Measurements from ENCODE around the gene ENTPD7.
"Not testable (repeated sequence)": the region's sequence is repeated elsewhere in the genome, so short reads cannot be mapped to it uniquely, and the experiment has no call there.

The ENTPD7 gene, protein sequence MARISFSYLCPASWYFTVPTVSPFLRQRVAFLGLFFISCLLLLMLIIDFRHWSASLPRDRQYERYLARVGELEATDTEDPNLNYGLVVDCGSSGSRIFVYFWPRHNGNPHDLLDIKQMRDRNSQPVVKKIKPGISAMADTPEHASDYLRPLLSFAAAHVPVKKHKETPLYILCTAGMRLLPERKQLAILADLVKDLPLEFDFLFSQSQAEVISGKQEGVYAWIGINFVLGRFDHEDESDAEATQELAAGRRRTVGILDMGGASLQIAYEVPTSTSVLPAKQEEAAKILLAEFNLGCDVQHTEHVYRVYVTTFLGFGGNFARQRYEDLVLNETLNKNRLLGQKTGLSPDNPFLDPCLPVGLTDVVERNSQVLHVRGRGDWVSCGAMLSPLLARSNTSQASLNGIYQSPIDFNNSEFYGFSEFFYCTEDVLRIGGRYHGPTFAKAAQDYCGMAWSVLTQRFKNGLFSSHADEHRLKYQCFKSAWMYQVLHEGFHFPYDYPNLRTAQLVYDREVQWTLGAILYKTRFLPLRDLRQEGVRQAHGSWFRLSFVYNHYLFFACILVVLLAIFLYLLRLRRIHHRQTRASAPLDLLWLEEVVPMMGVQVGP

DNA sequence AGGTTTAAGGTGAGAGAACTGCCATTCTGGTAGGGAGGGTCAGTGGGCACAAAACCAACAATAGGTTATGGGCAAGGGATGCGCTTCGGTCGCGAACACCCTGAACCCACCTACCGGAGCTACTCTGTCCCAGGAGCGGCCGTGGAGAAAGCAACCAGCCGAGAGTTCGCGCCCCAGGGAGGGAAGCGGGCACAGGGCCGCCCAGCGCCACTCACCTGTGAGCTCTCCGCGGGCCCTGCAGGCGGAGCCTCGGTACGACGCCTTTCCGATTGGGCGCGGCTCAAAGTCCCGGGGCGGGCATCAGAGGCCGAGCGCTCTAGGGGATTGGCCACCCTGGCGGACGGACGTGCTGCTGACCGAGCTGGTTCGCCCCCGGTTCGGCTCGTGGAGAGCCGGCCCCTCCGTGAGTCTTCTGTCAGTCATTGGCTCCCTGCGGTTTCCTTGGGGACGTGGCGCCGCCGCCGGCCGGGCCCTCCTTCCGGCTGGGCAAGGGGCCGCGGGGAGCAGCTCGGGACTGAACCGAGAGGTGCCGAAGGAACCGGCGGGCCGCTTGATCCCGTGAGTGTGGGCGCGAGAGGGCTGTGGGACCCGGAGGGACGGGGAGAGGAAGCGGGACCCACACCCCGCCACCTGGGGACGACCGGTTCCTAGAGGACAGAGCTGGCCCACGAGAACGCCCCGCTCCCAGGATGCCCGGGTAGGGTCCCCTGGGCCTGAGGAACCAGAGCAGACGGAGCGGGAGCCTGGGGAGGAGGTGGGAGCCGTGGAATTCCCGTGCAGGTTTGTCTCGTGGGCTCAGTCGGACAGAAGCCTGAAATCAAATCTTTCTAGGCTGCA lies at the start of gene ENTPD7:
TSS of gene ENTPD7 (plus strand) at position 479 of the 837 bp plus-strand sequence. CDS start 448 bp downstream, outside the sequence.
- peak; percentile 77 for DNase-seq (ENCODE audit: low read depth)

DNA sequence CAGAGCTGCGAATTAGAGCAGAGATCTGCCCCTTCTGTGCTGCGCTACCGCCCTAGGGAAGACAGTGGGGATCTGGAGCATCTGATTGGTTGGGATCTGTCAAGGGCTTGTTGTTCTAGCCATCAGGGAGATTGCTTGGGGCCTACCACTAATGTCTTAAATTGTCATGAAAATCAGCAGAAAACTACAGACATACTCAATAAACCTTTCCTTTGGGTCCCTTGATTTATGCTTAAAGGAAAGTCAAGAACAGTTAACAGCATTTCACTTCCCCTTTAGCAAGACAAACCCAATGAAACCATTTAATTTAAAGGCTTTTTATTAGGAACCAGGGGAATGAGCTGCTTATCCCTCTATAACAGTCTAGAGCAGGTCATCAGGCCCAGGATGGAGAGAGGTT lies 49.1 kb upstream of the ENTPD7 start:
- DNase-seq (ENCODE audit: low read depth): no peak

DNA sequence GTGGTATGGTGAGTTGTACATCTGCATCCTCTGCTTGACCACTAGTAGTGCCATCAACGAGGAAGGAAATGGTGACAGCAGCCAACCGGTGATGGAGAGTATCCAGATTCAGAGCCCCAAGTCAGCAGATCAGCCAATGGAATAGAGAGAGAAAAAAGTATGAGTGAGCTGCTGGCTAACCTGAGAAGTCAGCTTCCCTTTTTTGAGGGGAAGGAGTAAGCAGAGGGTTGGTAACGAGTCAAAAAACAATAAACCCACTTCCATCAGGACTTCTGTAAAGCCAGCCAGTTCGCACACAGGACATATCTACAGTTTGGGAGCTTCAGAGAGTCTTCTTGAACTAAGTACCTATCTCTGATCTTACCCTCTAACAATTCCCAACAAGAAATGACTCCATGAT lies 48.0 kb upstream of the ENTPD7 start:
- DNase-seq (ENCODE audit: low read depth): no peak

DNA sequence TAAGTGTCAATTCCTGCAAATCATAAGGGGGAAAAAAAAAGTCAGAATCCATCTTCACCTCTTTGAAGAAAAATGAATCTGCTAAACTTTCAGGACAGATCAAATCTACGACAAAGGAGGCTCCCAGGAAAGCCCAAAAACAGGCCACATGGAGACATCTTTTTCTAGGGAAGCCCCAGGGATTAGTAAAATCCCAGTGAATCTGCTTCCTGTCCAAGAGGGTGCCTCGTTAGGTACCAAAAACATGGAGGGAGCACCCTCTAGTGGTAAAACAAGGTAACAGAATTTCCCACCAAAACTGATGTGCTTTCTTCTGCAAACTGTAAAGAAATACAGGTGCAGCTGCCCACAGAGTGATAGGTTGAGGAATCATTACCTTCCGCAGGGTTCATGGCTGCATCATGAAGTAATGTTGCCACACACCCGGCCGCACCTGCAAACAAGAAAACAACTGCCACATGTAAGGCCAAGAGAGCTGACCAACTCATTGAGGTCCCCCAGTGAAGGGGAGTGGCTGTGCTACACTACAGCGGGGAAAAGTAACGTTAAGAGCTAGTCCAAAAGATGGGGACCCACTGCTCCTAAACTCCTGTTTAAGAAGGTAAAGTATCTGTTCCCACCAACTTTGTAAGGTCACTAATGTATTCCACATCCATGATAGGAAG lies 47.0 kb upstream of the ENTPD7 start:
- DNase-seq (ENCODE audit: low read depth): no peak

DNA sequence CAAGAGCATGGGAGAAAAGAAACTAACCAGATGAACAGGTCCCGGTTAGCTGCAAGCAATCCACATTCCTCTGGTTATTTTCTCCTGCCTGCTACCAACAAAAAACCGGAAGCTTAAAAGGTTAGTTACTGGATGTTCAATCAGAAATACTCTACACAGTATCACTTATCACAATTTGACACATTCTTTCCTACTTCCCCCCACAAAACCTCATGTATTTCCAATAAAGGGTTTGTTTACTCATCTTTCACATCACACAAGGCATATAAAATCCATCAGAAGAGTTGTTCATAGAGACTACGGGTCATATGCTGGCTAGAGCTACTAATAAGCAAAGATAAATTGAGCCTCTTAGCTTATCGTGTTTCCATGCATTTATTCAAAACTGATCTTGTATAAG lies 43.9 kb upstream of the ENTPD7 start:
- DNase-seq (ENCODE audit: low read depth): no peak

DNA sequence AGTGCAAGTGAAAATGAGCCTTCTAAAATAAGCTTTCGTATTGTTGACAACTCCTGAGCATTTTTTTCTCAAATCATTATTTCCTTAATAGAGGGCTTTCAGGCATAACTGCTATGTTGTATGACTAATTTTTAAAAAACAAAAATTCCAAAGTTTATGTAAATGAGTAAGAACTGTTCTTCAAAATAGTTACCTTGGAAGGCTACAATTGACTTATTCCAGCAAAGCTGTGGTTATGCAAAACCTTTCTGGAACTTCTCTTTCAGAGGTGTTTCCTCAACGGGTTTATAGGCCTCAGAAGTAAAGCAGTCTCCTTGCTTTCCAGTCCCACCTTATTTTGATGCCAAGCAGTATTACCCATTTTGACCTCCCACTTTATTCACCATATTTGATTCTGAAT lies 41.6 kb upstream of the ENTPD7 start:
- DNase-seq (ENCODE audit: low read depth): no peak

DNA sequence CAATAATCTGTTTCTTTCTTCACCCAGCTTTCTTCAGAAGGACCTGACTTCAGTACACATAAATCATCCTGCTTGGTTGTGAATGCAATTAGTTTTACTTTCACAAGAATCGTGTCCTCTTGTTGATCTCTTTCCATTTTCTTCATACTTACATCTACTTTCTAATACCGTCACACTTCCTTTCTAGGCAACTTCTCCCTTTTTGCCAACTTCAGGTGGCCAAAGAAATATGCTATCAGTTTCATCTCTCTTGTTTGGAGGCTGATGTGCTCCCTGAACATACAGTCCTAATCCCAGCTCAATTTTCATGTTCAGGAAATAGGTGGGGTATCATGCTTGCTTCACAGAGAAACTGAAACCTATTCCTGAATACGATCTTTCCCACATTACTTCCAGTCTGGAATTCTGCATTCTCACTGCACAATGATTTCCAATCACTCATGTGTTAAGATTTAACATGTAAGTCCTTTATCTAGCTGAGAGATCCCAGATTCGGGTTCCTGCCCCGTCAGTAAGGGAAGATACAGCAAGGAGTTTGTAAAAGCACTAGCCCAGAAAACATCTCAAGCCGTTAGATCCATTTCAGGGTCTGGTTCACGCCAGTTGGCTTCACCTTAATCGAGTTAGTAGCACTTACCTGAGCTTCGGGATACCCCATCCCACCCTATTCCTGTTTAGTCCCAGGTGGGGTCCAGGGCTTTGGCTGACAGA lies 40.1 kb upstream of the ENTPD7 start:
- DNase-seq (ENCODE audit: low read depth): no peak

DNA sequence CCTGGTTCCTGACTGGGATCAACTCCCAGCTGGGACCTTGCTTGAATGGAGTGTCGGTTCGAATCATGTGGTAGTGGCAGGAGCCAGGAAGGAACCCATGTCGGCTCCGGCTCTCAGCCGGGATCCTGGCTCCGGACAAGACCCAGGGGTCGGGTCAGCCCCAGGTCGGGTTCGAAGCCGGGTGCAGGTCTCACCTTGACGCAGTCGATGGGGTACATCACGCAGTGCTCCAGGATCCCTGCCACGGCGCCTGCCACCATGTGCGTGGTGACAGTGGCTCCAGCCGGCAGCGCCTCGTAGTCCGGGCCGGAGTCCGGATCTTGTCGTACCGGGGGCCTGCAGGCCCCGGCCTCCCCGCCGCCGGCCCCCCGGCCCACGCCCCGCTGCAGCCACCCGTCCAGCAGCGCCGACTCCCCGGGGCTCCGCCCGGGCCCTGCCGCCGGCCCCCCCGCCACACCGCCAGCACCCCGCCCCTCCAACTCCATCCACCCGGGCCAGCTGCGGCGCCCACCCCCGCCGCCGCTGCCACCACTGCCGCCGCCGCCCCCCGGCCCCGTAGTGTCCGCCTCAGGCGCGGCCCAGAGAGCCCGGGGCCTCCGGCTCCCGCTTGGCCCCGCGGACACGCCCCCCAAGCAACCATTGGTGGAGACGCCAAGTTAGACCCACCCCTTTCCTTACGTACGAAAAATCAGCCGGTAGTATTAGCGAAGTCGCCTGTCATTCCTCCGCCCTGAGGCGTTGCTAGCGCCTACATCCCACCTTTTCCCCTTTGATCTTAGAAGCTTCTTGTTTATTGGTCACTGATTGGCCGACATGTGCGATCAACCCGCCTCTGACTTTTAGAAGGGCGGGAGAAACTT lies 39.2 kb upstream of the ENTPD7 start, which contains the start of gene SLC25A28:
TSS of gene SLC25A28 (minus strand) at position 589 of the 860 bp plus-strand sequence. CDS start at position 485, 104 bp downstream.
- DNase-seq (ENCODE audit: low read depth): peak; percentile 83

DNA sequence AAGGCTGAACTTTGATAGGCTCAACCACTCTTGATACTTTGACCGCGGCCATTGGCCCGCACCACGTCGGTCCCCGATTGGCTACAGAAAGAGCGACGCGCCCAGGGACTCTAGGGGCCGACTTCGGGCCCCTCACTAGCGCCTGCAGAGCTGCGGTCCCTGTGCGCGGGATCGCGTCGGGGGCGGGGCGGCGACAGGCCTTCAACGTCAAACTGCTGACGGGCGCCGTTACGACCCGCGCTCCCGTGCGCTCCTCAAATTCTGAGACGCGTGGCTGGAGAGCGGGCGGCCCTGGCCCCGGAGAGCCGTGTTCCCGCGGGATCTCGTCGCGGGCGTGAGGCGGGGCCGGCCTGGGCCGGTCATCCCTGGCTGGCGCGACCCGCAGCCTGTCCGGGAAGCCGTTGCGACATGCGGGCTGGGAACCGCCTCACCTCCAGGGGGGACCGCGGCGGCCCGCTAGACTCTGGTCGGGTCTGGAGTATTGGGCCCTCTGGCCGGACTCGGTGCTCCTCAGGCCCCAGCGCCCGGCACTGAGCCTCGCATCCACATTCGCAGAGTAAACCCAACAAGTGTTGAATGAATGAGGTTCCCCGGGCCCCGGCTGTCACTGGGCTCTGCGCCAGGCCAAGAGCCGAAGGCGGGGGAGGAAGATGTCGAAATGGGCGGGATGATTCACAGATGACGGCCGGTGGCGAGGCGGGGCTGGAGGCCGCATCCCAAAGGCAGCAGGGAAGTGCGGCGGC lies 38.4 kb upstream of the ENTPD7 start:
- DNase-seq (ENCODE audit: low read depth): peak; percentile 80

DNA sequence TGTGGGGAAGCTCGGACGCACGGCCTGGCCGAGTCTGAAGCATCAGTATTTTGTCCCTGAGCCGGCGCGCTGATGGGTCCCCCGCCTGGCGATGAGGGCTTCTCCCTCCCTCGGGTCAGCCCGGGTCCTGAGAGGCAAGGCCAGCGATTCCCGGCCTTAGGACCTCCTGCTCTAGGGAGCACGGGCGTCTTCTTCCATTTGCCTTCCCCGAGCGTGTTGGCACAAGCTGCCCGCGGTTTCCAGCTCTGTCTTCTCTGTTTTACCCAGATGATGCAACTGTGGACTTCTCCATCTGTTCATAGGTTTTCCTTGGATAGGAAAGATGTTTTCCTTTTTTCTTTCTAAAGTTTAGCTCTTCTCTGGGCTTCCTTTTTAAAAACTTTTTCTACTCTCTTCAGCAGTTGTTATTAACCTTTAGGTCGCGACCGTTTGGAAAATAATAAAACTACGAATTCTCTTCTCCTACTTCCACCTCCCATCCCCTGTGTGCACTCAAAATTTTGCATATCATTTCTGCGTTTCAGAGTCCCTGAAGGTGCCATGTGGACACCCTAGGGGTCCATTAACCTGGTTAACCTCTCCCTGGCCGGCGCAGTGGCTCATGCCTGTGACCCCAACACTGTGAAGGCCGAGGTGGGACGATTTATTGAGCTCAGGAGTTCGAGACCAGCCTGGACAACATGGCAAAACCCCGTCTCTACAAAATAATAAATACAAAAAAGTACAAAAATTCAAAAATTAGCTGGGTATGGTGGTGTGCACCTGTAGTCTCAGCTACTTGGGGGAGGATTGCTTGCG lies 37.7 kb upstream of the ENTPD7 start:
- DNase-seq (ENCODE audit: low read depth): no peak

DNA sequence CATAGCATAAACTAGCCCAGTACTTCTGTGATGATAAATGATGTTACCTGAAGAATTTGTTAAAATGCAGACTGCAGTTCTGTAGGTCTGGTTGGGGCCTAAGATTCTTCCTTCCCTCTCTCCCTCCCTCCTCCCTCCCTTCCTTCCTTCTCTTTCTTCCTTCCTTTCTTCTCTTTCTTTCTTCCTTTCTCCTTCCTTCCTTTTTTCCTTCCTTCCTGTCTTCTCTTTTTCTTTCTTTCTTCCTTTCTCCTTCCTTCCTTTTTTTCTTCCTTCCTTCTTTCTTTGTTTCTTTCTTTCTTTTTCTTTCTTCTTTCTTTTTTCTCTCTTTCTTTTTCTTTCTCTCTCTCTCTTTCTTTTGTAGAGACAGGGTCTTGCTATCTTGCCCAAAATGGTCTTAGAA lies 35.4 kb upstream of the ENTPD7 start:
- no peak for DNase-seq (ENCODE audit: low read depth)

DNA sequence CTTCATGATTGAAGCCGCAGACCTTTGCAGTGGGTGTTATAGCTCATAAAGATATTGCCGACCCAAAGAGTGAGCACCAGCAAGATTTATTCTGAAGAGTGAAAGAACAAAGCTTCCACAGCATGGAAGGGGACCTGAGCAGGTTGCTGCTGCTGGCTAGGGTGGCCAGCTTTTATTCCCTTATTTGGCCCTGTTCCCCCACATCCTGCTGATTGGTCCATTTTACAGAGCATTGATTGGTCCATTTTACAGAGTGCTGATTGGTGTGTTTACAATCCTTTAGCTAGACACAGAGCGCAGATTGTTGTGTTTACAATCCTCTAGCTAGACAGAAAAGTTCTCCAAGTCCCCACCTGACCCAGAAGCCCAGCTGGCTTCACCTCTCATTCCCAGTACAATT lies 34.2 kb upstream of the ENTPD7 start:
- not testable (repeated sequence) for DNase-seq (ENCODE audit: low read depth)

DNA sequence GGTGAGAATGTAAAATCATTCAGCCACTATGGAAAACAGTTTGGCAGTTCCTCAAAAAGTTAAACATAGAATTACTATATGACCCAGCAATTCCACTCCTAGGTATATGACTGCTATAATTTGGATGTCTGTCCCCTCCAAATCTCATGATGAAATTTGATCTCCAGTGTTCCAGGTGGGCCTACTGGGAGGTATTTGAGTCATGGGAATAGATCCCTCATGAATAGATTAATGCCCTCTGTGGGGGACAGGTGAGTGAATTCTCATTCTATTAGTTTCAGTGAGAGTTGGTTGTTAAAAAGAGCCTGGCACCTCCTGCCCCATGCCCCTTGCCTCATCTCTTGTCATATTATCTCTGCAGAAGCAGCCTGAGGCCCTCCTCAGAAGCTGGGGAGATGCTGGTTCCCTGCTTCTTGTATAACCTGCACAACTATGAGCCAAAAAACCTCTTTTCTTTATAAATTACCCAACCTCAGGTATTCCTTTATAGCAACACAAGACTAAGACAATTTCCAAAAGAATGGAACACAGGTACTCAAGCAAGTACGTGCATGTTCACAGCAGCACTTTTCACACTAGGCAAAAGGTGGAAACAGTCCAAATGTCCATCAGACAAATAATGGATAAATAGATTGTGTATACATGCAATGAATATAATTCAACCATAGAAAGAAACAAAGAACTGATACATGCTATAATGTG lies 30.2 kb upstream of the ENTPD7 start:
- DNase-seq (ENCODE audit: low read depth): no peak

DNA sequence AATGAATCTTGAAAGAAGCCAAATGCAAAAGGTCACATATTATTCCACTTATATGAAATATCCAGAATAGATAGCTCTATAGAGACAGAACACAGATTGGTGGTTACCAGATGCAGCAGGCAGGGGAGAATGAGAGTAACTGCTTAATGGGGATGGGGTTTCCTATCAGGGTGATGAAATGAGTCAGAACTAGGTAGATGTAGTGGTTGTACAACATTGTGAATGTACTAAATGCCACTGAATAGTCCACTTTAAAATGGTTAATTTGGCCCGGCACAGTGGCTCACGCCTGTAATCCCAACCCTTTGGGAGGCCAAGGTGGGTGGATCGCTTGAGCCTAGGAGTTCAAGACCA lies 29.7 kb upstream of the ENTPD7 start:
- no peak for DNase-seq (ENCODE audit: low read depth)

DNA sequence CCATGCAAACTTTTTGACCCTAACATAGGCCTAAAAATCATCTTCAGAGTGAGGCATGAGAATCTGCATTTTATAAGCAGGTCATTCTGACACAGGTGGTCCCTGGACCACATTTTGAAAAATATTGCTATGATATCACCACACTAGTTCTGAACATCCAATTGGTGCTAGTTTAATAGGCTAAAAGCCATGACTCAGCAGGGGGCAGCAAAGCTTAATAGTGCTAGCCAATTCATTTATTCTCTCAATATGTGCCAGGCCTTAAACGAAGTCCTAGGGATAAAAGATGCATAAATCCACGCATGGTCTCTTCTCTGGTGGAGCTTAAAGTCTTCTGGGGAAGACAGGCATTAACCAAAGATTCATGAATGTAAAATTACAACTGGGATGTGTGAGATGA lies 28.9 kb upstream of the ENTPD7 start:
- DNase-seq (ENCODE audit: low read depth): no peak

DNA sequence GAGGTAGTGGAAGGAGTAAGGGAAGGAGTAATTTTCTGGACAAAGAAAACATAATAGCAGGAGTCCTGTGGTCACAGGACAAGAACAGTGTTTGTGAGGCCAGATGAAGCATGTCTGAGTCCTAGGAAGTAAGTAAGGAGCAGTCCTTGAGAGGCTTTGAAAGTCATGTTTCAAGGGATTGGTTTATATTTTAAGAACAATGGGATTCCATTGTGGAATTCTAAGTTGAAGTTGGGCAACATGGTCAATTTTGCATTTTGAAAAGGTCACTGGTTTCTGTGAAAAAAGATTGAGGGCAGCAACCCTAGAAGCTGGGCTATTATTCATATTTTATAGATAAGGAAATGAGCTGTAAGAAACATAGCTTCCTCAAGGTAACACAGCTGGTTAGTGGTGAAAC lies 28.3 kb upstream of the ENTPD7 start:
- DNase-seq (ENCODE audit: low read depth): no peak

DNA sequence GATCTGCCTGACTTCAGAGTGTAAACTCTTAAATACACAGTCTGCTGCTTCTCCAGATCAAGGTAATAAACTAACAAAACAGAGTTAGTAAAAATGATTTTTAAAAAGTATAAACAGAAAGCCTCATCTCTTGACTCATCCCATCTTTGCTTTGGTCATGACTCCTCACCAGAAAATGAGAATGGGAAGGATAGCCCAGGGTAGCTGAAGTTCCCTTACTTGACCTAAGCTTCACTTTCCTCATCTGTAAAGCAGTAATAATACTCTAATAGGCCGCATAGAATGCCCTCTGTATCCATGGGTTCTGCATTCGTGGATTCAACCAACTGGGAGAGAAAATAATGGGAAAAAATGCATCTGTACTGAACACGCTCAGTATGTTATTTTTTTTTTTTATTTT lies 27.8 kb upstream of the ENTPD7 start:
- no peak for DNase-seq (ENCODE audit: low read depth)

DNA sequence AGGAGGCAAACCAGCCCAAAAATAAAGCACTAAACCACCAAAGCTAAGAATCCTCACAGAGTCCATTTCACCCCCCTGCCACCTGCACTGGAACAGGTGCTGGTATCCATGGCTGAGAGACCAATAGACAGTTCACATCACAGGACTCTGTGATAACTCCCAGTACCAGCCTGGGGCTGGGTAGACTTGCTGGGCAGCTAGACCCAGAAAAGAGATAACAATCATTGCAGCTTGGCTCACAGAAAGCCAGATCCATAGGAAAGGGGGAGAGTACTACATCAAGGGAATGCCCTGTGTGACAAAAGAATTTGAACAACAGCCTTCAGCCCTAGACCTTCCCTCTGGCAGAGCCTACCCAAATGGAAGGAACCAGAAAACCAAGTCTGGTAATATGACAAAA lies 25.5 kb upstream of the ENTPD7 start:
- DNase-seq (ENCODE audit: low read depth): no peak
